GM19193 (cell line): ENCODE data around the gene LCN6.

Experiments
- POLR2A ChIP-seq: IDR thresholded peaks from 4 replicates; pipeline ENCODE4 v1.6.1; 2011; ENCODE audit not compliant: insufficient read depth, insufficient read length; ENCODE audit errors: extremely low read depth

The LCN6 gene

DNA sequence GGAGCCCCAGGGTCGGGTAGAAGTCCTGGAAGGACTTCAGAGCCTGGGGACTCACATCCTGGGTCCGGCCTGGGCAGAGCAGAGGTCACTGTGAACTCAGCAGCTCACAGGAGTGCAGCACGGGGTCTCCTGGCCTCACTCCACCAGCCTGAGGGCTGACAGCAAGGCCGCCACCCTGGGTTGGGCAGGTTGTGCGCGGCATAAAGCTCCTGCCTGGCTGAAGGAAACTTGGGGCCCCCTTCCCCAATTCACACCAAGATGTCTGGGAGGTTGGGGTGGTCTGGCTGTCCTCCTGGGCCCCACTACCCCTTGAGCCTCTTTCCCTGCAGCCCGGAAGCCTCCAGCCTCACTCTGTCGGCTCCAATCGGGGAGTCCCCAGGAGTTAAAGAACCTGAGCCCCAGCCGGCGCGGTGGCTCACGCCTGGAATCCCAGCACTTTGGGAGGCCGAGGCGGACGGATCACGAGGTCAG lies 13.9 kb upstream of the LCN6 start:
- TF ChIP-seq POLR2A: no peak

DNA sequence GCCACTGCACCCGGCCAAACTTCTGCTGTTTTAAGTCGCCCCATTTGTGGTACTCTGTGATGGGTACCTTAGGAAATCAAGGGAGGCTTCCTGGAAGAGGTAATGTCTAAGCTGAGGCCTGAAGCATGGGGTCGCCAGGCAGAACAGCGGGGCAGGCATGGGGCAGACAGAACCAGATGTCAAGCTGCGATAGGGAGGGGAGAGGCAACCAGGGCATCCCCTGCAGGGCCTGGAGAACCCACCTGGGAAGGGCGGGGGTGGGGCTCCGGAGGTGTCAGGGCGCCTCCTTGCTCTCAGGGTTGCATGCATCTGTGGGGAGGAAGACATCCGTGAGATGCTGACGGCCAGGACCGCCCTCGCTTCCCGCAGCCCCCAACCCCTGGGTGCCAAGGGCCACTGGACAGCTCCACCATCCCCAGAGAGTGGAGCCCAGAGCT lies 13.2 kb upstream of the LCN6 start:
- TF ChIP-seq POLR2A: no peak

DNA sequence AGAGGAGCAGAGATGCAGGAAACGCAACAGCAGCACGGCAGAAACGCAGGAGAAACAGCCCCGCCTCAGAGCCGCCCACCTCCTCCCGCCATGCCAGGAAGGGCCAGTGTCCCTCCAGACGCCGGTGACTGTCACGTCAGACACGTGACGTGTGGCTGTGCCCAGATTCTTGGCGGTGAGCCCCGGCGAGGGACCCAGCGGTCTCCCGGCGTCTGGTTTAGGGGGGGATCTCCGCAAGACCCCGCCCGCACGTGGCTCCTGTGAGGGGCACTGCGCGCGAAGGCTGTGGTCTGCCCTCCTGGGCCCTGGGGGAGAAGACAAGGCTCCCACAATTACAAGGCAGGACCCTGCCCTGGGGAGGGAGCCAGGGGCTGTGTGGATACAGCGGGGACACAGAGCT lies 12.1 kb upstream of the LCN6 start:
- no peak for TF ChIP-seq POLR2A

DNA sequence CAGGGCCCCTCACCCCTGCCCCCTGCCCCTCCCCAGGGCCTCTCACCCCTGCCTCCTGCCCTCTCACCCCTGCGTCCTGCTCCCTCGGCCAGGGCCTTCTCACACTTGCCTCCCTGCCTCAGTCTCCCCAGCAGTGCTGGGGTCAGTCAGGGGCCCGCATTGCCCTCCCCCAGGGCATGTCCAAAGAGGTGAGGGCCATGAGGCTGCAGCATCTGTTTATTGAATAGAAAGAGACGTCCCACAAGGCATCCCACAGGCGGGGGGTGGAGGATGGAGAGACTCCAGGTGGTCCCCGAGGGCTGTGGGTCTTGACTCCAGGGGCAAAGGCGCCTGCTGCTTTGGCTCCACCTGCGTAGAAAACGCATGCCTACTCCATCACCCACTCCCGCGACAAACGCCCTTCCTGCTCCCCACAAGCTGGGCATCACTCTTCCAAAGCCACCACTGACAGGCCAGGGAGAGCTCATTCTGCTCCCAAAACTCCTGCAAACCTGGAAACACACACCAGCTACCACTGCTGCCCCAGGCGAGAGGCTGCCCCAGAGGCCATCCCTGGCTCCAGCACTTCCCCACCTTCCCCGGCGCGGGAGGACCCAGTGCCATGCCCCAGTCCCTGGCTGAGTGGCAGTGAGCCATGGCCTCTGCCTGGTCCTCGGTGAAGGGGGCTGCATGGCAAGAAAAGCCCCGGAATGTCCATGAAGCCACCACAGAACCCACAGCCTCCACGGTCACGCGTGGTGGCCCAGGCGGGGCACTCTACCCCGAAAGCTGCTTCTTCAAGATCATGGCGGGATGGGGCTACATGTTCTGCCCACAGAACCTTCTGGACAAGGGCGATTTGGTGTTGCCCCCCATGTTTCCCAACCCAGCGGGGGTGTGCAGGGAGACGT lies 11.4 kb upstream of the LCN6 start:
- TF ChIP-seq POLR2A: no peak

DNA sequence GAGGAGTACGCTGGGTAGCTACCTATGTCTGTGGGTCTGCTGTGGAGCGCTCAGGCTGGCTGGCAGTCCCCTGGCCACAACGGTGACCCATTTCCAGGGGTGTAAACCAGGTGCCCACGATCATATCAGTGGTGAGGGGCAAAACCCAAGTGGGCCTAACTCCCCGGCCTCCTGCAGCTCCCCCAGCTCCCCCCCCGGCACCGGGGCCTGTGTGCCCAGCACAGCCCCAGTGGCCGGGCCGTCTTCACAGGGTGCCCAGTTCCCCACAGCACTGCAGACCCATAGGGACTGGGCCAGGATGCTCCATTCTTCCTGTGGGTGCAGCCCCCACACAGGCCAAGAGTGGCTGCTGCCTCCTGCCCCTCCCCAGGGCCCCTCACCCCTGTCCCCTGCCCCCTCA lies 10.7 kb upstream of the LCN6 start:
- no peak for TF ChIP-seq POLR2A

DNA sequence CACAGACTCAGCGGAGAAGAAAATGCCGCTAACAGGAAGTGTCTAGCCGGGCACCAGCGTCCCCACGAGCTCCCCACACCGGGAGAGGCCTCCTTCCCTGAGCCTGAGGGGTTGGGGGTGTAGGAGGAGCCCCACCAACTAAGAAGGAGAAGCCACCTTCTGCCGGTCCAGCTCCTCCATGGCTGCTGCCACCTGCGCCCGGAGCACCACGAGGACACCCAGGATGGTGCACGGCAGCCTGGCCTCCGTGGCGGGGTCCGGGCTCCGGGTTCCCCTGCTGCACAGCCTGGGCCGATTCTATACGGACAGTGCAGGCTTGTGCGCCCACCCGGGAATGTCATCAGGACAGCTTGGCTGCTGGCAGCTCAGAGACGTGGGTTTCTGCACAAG lies 9.4 kb upstream of the LCN6 start:
- TF ChIP-seq POLR2A: no peak

DNA sequence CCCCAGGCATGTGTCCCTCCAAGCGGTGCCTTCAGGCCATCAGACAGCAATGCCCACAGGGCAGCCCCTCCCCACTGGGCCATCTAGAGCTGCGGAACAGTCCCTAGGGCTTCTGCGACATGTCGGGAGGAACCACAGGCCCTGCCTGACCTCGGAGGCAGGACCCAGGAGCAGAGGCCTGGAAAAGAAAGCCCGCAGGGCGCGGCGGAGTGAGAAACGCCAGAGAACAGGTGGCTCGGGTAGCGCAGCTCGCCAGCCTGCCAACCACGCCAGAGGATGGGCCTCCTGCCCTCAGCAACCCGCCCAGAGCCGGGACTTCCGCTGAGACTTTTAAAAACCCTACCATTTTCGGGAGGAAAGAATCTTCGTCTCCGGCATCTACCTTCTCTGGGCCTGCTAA lies 9.0 kb upstream of the LCN6 start:
- TF ChIP-seq POLR2A: no peak

DNA sequence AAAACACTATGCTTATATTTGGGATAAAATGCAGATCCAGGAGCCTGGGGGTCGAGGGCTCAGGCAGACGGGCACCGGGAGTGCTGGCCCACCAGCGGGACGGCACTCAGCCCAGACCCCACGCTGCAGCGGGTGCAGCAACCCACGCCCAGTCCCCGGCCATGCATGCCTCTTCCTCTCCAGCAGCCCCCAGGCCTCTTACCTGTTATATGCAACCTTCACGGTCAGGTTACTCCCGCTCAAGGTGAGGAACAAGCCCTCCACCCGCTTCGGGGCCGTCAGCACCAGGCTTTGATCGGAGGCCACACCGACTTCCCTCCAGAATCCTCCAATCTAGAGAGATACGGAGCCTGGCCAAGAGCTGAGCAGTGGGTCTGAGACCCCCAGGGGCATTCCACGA lies 8.5 kb upstream of the LCN6 start:
- TF ChIP-seq POLR2A: no peak

DNA sequence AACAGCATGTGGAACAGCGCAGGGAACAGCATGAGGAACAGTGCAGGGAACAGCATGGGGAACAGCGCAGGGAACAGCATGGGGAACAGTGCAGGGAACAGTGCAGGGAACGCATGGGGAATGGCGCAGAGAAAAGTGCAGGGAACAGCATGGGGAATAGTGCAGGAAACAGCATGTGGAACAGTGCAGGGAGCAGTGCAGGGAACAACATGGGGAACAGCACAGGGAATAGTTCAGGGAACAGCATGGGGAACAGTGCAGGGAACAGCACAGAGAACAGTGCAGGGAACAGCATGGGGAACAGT lies 7.8 kb upstream of the LCN6 start:
- no peak for TF ChIP-seq POLR2A

DNA sequence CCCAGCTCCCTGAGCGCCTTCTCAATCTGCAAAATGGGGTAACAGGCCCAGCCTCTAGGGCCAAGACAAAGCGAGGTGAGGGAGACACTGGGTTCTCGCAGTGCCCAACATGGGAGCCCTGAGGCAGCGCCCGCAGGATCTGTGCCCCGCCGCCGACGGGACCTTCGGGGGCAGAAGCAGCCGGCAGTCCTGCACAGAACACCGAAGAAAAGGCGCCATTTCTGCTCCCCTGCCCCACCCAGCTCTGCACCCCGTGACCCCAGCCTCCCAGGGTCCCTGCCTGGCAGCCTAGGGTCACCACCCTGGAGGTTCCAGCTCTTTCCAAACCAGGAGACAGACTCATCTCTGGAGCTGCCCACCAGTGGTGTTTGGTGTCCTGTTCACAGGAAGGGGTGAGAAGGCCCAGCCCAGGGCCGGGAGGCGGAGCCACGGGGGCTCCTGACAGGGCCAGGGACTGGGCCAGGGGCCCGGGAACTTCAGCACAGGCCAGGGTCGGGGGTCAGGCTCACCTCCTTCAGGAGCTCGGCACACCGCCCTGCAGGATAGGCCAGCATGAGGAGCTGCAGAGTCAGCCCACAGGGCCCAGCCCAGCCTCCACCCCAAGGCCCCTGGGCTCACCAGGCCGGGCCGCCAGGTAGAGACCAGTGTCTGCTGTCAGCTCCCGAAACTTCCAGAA lies 6.4 kb upstream of the LCN6 start:
- no peak for TF ChIP-seq POLR2A

DNA sequence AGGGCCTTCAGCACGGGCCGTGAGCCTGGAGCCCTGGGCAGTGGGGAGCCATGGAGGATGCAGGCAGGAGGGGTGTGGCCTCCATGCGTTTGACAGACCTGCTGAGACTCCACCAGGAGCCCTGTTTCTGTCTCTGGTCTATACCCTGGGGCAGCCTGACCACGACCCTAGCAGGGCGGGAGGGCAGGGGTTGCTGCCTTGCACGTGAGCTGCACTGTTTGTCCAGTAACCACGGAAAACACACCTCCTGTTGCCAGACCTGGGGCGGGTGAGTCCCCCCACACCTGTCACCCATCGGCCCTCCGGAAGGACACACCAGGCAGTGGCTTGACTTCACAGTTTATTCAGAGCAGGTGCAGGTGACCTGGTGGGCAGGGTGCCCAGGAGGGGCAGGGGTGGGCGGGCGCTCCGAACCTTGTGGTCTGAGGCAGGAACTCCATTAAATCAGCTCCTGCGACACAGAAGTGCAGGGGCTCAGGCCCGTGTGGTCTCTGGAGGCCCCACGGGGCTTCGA lies 5.8 kb upstream of the LCN6 start:
- TF ChIP-seq POLR2A: no peak

DNA sequence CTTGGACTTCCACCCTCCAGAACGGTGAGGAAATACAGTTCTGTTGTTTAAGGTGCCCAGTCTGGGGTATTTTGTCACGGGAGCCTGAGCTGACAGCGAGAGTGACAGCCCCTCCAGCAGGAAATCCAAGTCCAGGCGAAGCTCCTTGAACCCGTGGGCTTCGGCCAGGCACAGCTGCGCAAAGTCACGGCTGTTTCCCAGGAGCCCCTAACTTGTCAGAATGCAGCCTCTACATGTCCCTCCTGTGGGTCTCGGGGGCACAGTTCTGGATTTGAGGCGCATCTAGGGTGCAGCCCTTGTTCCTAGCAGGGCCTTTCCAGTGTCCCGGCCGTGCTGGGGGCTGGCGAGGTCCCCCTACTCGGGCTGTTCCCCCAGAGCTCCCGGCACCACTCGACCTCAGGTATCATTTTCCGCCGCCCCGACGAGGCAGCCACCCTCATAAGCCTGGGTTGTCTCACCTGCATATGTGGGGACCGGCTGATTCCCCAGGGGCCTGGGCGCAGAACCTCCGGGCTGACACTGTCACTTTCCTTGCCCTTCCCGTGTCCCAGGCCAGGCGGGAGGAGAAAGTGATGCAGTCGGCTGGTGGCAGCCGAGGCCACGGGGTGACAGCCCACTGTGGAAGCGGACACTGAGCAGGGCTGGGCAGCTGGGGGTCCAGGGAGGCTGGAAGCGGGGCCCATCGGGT lies 5.2 kb upstream of the LCN6 start:
- TF ChIP-seq POLR2A: no peak

DNA sequence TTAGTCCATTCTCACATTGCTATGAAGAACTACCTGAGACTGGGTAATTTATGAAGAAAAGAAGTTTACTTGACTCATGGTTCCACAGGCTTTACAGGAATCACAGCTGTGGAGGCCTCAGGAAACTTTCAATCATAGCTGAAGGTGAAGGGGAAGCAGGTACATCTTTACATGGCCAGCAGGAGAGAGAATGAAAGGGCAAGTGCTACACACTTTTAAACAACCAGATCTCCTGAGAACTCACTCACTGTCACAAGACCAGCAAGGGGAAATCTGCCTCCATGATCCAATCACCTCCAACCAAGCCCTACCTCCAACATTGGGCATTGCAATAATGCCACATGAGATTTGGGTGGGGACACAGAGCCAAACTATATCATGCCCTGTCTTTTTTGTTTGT lies 3.5 kb upstream of the LCN6 start:
- no peak for TF ChIP-seq POLR2A

DNA sequence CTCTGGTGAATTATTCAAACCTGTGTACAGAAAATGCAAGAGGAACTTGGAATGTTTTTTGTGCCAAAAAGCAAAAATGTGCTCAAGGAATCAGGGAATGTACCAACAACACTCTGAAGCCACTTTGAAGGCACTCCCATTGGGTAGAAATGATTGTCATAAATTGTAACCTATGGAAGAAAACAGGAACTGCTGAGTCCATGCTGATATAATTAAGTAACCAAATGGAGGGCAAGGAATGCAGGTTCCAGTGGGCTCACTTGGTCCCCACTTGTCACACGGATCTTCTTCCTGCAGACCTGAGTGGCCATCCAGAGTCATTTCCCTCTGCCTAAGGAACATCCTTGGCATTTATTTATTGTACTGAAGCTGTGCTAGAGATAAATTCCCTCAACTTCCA lies 2.9 kb upstream of the LCN6 start:
- TF ChIP-seq POLR2A: no peak

DNA sequence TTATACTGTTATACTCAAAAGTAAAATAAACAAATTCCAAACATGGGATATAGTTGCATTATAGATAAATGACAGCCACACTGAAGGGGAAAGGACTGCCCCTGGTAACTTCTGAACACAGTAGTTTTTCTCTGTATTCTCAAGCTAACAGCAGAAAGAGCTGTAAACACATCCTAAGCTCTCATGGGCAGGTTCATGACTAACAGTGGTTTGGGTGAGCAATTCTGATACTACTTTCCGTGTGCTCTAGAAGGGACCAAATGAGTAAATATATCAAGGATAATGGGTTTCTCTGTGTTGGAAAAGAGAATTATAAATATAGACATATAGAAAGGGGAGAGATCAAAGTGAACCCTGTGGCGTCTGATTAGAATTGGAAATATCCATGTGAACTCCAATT lies 2.2 kb upstream of the LCN6 start:
- no peak for TF ChIP-seq POLR2A

DNA sequence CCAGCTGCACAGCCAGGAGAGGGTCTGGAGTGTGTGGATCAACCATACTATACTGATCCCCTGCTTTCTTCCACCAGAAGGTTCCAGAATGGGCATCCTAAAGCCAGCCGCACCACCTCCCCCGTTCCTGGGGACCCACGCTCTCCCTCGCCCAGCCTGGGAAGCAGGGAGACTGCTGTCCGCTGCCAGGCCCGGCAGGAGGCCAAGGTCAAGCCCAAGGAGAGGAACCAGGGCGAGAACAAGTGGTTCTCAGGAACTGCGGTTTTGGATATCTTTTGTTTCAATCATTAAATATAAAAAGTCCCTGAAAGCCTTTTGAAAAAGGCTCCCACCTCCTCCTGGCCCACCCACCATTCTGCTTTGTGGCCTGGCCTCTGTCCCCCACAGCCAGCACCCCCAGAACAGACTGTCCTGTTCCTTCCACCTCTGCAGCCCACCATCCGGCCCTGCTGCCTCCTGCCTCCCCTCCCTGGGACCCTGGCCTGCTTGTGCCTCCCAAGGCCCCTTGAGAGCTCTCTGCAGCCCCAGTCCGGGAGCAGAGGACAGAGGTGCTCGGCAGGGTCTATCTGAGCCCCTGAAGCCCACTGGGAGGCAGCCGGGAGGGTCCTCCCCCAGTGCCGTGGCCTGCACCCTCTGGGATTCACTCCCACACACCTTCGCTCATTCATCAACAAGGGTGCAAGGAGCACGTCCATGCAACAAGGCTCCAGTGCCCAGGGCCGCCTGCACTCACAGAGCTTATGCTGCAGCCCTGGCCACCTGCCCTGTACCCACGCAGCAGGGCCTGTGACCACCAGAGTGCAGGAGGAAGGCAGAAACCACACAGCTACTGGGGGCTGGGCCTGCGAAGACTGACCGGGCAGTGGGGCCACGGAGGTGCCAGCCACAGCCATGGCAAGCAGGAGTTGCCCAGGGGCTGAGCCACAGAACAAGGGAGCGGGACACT lies 614 bp upstream of the LCN6 start:
- TF ChIP-seq POLR2A: no peak
